Measurements from ENCODE around the gene ORMDL3.

The ORMDL3 gene

GRCh38 chr17:39937447-39937846, 10.0 kb upstream of the ORMDL3 start:
- peaks cover 0 to 5% of the 10 kb centered on the region in 2 donors for H3K4me1 ChIP-seq (ENCODE audit: control insufficient read depth in 1 of 2, insufficient read depth in 2 of 2, low read length in 2 of 2)
- no peaks in the 10 kb centered on the region for H3K9me3 ChIP-seq (ENCODE audit: control insufficient read depth in 1 of 2, low read length in 2 of 2)
- no peaks in the 10 kb centered on the region for H3K27me3 ChIP-seq (ENCODE audit: control insufficient read depth in 1 of 2, insufficient read depth in 2 of 2, low read length in 2 of 2)

GRCh38 chr17:39935909-39936308, 8.5 kb upstream of the ORMDL3 start:
- H3K27ac ChIP-seq (ENCODE audit: low read depth, low read length): no peak overlapping the region
- peaks cover 0 to 5% of the 10 kb centered on the region in 2 donors for H3K4me1 ChIP-seq (ENCODE audit: control insufficient read depth in 1 of 2, insufficient read depth in 2 of 2, low read length in 2 of 2)
- H3K27me3 ChIP-seq (ENCODE audit: control insufficient read depth in 1 of 2, insufficient read depth in 2 of 2, low read length in 2 of 2): no peaks in the 10 kb centered on the region
- no peak overlapping the region for H3K4me3 ChIP-seq (ENCODE audit: low read depth in 1 of 2, low read length in 2 of 2)
- H3K9ac ChIP-seq (ENCODE audit: low read depth in 1 of 2, low read length in 2 of 2): no peak overlapping the region
- no peaks in the 10 kb centered on the region for H3K36me3 ChIP-seq (ENCODE audit: control insufficient read depth in 1 of 2, insufficient read depth in 2 of 2, low read length in 2 of 2)
- no peaks in the 10 kb centered on the region for H3K9me3 ChIP-seq (ENCODE audit: control insufficient read depth in 1 of 2, low read length in 2 of 2)

More at GRCh38 chr17:39937447-39937846, 10.0 kb upstream of the ORMDL3 start:
- no peak overlapping the region for H3K9ac ChIP-seq (ENCODE audit: low read depth in 1 of 2, low read length in 2 of 2)
- H3K4me3 ChIP-seq (ENCODE audit: low read depth in 1 of 2, low read length in 2 of 2): no peak overlapping the region
- no peak overlapping the region for H3K27ac ChIP-seq (ENCODE audit: low read depth, low read length)
- H3K36me3 ChIP-seq (ENCODE audit: control insufficient read depth in 1 of 2, insufficient read depth in 2 of 2, low read length in 2 of 2): no peaks in the 10 kb centered on the region

- H3K27ac ChIP-seq (ENCODE audit: low read depth, low read length): no peak overlapping the region
- no peaks in the 10 kb centered on the region for H3K9me3 ChIP-seq (ENCODE audit: control insufficient read depth in 1 of 2, low read length in 2 of 2)
- H3K4me3 ChIP-seq (ENCODE audit: low read depth in 1 of 2, low read length in 2 of 2): no peak overlapping the region
- no peaks in the 10 kb centered on the region for H3K36me3 ChIP-seq (ENCODE audit: control insufficient read depth in 1 of 2, insufficient read depth in 2 of 2, low read length in 2 of 2)
- no peak overlapping the region for H3K9ac ChIP-seq (ENCODE audit: low read depth in 1 of 2, low read length in 2 of 2)
- peaks cover 0 to 3% of the 10 kb centered on the region in 2 donors for H3K4me1 ChIP-seq (ENCODE audit: control insufficient read depth in 1 of 2, insufficient read depth in 2 of 2, low read length in 2 of 2)
- no peaks in the 10 kb centered on the region for H3K27me3 ChIP-seq (ENCODE audit: control insufficient read depth in 1 of 2, insufficient read depth in 2 of 2, low read length in 2 of 2)
Measured at GRCh38 chr17:39934324-39934723, 6.9 kb upstream of the ORMDL3 start.

GRCh38 chr17:39933912-39934311, 6.5 kb upstream of the ORMDL3 start:
- no peaks in the 10 kb centered on the region for H3K27me3 ChIP-seq (ENCODE audit: control insufficient read depth in 1 of 2, insufficient read depth in 2 of 2, low read length in 2 of 2)
- peaks cover under 1 to 7% of the 10 kb centered on the region in 2 donors for H3K4me1 ChIP-seq (ENCODE audit: control insufficient read depth in 1 of 2, insufficient read depth in 2 of 2, low read length in 2 of 2)
- H3K4me3 ChIP-seq (ENCODE audit: low read depth in 1 of 2, low read length in 2 of 2): no peak overlapping the region
- H3K27ac ChIP-seq (ENCODE audit: low read depth, low read length): no peak overlapping the region
- no peak overlapping the region for H3K9ac ChIP-seq (ENCODE audit: low read depth in 1 of 2, low read length in 2 of 2)
- H3K36me3 ChIP-seq (ENCODE audit: control insufficient read depth in 1 of 2, insufficient read depth in 2 of 2, low read length in 2 of 2): no peaks in the 10 kb centered on the region
- no peaks in the 10 kb centered on the region for H3K9me3 ChIP-seq (ENCODE audit: control insufficient read depth in 1 of 2, low read length in 2 of 2)

GRCh38 chr17:39929646-39930407, 2.4 kb upstream of the ORMDL3 start:
- no peak overlapping the region for H3K4me3 ChIP-seq (ENCODE audit: low read depth in 1 of 2, low read length in 2 of 2)
- peak overlapping the region in 1 of 2 donors; percentile 3 for H3K9ac ChIP-seq (ENCODE audit: low read depth in 1 of 2, low read length in 2 of 2)
- H3K36me3 ChIP-seq (ENCODE audit: control insufficient read depth in 1 of 2, insufficient read depth in 2 of 2, low read length in 2 of 2): no peaks in the 10 kb centered on the region
- no peaks in the 10 kb centered on the region for H3K27me3 ChIP-seq (ENCODE audit: control insufficient read depth in 1 of 2, insufficient read depth in 2 of 2, low read length in 2 of 2)
- H3K4me1 ChIP-seq (ENCODE audit: control insufficient read depth in 1 of 2, insufficient read depth in 2 of 2, low read length in 2 of 2): peaks cover 32% of the 10 kb centered on the region in 2 donors
- H3K27ac ChIP-seq (ENCODE audit: low read depth, low read length): no peak overlapping the region
- no peaks in the 10 kb centered on the region for H3K9me3 ChIP-seq (ENCODE audit: control insufficient read depth in 1 of 2, low read length in 2 of 2)

GRCh38 chr17:39928858-39929645, 1.7 kb upstream of the ORMDL3 start:
- Histone ChIP-seq H3K4me3 (ENCODE audit: low read depth in 1 of 2, low read length in 2 of 2) (peak overlapping the region; percentile 77 to 84), H3K27ac (ENCODE audit: low read depth, low read length) (peak overlapping the region; percentile 86), H3K27me3 (ENCODE audit: control insufficient read depth in 1 of 2, insufficient read depth in 2 of 2, low read length in 2 of 2) (no peaks in the 10 kb centered on the region), H3K36me3 (ENCODE audit: control insufficient read depth in 1 of 2, insufficient read depth in 2 of 2, low read length in 2 of 2) (peaks cover 2% of the 10 kb centered on the region in 2 donors), H3K9ac (ENCODE audit: low read depth in 1 of 2, low read length in 2 of 2) (peak overlapping the region; percentile 81 to 95), H3K4me1 (ENCODE audit: control insufficient read depth in 1 of 2, insufficient read depth in 2 of 2, low read length in 2 of 2) (peaks cover 39 to 40% of the 10 kb centered on the region in 2 donors), H3K9me3 (ENCODE audit: control insufficient read depth in 1 of 2, low read length in 2 of 2) (no peaks in the 10 kb centered on the region)

GRCh38 chr17:39927929-39928857, 792 bp upstream of the ORMDL3 start:
- H3K36me3 ChIP-seq (ENCODE audit: control insufficient read depth in 1 of 2, insufficient read depth in 2 of 2, low read length in 2 of 2): peaks cover 11% of the 10 kb centered on the region in 2 donors
- peak overlapping the region; percentile 77 to 84 for H3K4me3 ChIP-seq (ENCODE audit: low read depth in 1 of 2, low read length in 2 of 2)
- H3K4me1 ChIP-seq (ENCODE audit: control insufficient read depth in 1 of 2, insufficient read depth in 2 of 2, low read length in 2 of 2): peaks cover 44% of the 10 kb centered on the region in 2 donors
- no peaks in the 10 kb centered on the region for H3K27me3 ChIP-seq (ENCODE audit: control insufficient read depth in 1 of 2, insufficient read depth in 2 of 2, low read length in 2 of 2)
- H3K9ac ChIP-seq (ENCODE audit: low read depth in 1 of 2, low read length in 2 of 2): peak overlapping the region; percentile 81 to 95
- H3K9me3 ChIP-seq (ENCODE audit: control insufficient read depth in 1 of 2, low read length in 2 of 2): no peaks in the 10 kb centered on the region
- H3K27ac ChIP-seq (ENCODE audit: low read depth, low read length): peak overlapping the region; percentile 86

GRCh38 chr17:39926588-39927100, 757 bp downstream of the ORMDL3 start:
- Histone ChIP-seq H3K4me3 (ENCODE audit: low read depth in 1 of 2, low read length in 2 of 2) (peak overlapping the region; percentile 77 to 84), H3K27ac (ENCODE audit: low read depth, low read length) (peak overlapping the region; percentile 87), H3K9ac (ENCODE audit: low read depth in 1 of 2, low read length in 2 of 2) (peak overlapping the region; percentile 82 to 95), H3K27me3 (ENCODE audit: control insufficient read depth in 1 of 2, insufficient read depth in 2 of 2, low read length in 2 of 2) (no peaks in the 10 kb centered on the region), H3K4me1 (ENCODE audit: control insufficient read depth in 1 of 2, insufficient read depth in 2 of 2, low read length in 2 of 2) (peaks cover 47% of the 10 kb centered on the region in 2 donors), H3K36me3 (ENCODE audit: control insufficient read depth in 1 of 2, insufficient read depth in 2 of 2, low read length in 2 of 2) (peaks cover 25 to 26% of the 10 kb centered on the region in 2 donors), H3K9me3 (ENCODE audit: control insufficient read depth in 1 of 2, low read length in 2 of 2) (no peaks in the 10 kb centered on the region)

- Histone ChIP-seq H3K9ac (ENCODE audit: low read depth in 1 of 2, low read length in 2 of 2) (peak overlapping the region; percentile 82 to 95), H3K4me1 (ENCODE audit: control insufficient read depth in 1 of 2, insufficient read depth in 2 of 2, low read length in 2 of 2) (peaks cover 50 to 52% of the 10 kb centered on the region in 2 donors), H3K4me3 (ENCODE audit: low read depth in 1 of 2, low read length in 2 of 2) (peak overlapping the region; percentile 77 to 84), H3K27me3 (ENCODE audit: control insufficient read depth in 1 of 2, insufficient read depth in 2 of 2, low read length in 2 of 2) (no peaks in the 10 kb centered on the region), H3K9me3 (ENCODE audit: control insufficient read depth in 1 of 2, low read length in 2 of 2) (no peaks in the 10 kb centered on the region), H3K27ac (ENCODE audit: low read depth, low read length) (no peak overlapping the region), H3K36me3 (ENCODE audit: control insufficient read depth in 1 of 2, insufficient read depth in 2 of 2, low read length in 2 of 2) (peaks cover 25 to 31% of the 10 kb centered on the region in 2 donors)
Measured at GRCh38 chr17:39926135-39926587, 1.2 kb downstream of the ORMDL3 start.

Measured in duodenal mucosa (tissue), 2 donors.